NCI-H2196 treated with DMSO at 0.1 percent for 48 hours (cell line): ENCODE measurements around the gene CKS1B.
A peak's percentile ranks its signal among the peaks of the same experiment; 100 is the strongest.

ENCODE experiments used
- DNase-seq: peaks from one replicate; lab custom pipeline; 2025; ENCODE audit not compliant: unreplicated experiment; lab: John Stamatoyannopoulos, UW

CKS1B gene

GRCh38 chr1:155012776-155013602 is 38.5 kb downstream of the CKS1B start:
- DNase-seq = no peak

- DNase-seq = no peak
These were observed 39.2 kb downstream of the CKS1B start for GRCh38 chr1:155013632-155014031.

DNA sequence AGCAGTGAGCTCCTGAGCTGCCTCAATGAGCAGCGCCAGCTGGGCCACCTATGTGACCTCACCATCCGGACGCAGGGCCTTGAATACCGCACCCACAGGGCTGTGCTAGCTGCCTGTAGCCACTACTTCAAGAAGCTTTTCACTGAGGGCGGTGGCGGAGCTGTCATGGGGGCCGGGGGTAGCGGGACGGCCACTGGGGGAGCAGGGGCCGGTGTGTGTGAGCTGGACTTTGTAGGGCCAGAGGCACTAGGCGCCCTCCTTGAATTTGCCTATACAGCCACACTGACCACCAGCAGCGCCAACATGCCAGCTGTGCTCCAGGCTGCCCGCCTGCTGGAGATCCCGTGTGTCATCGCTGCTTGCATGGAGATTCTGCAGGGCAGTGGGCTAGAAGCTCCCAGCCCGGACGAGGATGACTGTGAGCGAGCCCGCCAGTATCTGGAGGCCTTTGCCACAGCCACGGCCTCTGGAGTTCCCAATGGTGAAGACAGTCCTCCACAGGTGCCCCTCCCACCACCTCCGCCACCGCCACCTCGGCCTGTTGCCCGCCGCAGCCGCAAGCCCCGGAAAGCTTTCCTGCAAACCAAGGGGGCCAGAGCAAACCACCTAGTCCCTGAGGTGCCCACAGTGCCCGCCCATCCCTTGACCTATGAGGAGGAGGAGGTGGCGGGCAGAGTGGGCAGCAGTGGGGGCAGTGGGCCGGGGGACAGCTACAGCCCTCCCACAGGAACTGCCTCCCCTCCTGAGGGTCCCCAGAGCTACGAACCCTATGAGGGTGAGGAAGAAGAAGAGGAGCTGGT is 40.4 kb downstream of the CKS1B start:
- DNase-seq = no peak

GRCh38 chr1:155015527-155016230 is 41.2 kb downstream of the CKS1B start:
- no peak for DNase-seq

GRCh38 chr1:155016231-155016831 is 41.9 kb downstream of the CKS1B start:
- DNase-seq = no peak

GRCh38 chr1:155017041-155017945 is 42.8 kb downstream of the CKS1B start:
- DNase-seq = peak; percentile 53

- DNase-seq = no peak
These were observed 43.5 kb downstream of the CKS1B start for GRCh38 chr1:155017946-155018316.

GRCh38 chr1:155018617-155019348 is 44.3 kb downstream of the CKS1B start:
- DNase-seq = no peak

- no peak for DNase-seq
These were observed 45.1 kb downstream of the CKS1B start for GRCh38 chr1:155019377-155020245.

DNA sequence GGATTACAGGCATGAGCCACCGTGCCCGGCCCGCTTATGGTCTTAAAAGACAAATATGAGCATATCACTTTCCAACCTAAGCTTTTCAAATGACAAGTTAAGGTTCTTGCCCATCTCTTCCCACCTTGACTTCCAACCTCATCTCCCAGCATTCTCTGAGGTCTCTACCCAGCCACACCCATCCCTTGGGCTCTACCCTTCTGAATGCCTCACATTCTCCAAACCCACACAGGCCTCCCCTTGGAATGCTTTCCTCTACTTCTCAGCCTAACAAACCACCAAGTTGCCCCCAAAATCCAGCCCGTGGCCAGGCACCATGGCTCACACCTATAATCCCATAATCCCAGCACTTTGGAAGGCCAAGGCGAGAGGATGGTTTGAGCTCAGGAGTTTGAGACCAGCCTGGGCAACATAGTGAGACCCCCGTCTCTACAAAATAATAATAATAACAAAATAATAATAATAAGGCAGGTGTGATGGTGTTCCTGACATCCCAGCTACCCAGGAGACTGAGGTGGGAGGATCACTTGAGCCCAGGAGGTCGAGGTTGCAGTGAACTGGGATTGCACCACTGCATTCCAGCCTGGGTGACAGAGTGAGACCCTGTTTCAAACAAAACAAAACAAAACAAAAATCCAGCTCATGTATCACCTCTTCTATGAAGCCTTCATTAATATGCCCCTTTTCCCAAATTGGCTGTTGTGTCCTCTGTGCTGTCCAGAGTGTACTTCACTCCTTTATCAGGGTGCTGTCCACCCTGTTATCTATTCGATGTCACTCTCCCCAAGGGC is 47.9 kb downstream of the CKS1B start:
- DNase-seq = no peak

DNA sequence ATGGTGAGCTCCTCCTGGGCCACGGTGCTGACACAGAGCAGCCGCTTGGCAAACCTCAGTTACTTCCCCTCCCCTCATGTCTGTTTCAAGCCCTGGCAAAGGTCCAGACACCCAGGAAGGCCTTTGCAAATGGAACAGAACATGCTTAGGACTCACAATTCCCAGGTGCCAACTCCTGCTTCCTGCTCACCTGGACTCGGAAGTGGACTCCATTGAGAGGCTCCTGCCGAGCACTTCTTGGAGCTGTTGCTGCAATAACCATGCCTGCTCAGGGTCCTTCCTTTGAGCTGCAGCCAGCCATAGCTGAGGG is 48.4 kb downstream of the CKS1B start:
- DNase-seq = no peak

GRCh38 chr1:155023627-155024026 is 49.1 kb downstream of the CKS1B start:
- DNase-seq = no peak

GRCh38 chr1:155024315-155024714 is 49.8 kb downstream of the CKS1B start:
- no peak for DNase-seq

GRCh38 chr1:155026154-155026553 is 51.7 kb downstream of the CKS1B start:
- no peak for DNase-seq

DNA sequence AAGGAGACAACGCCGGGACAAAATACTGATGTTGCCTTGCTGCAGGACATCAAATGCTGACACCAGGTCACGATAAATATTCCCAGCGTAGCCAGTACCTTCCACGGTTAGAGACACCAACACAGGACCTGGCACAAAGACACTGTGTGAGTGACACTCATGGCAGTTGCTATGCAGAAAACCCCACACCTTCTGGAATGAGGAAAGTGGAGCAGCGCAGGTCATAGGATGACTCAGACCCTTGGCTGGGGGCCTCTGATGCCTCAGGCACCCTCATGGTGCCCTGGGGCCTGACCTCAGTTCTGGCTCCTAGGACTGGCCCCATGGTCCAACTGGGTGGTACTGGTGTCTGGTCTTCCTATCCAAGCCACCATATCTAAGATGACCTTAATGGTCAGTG is 52.1 kb downstream of the CKS1B start:
- no peak for DNase-seq
